HL-60/S4 treated with retinoic acid at 250 ng/mL for 4 days and 3 days (cell line): ENCODE data around the gene COLEC11.

Source experiments
- in situ Hi-C: fragments of 300-500 bp; cut with MboI; formaldehyde crosslinking; loops from 2 replicates; pipeline ENCODE4 v1.7.0; 2022; ENCODE audit warnings: low sequenced_read_pairs

The COLEC11 gene

DNA sequence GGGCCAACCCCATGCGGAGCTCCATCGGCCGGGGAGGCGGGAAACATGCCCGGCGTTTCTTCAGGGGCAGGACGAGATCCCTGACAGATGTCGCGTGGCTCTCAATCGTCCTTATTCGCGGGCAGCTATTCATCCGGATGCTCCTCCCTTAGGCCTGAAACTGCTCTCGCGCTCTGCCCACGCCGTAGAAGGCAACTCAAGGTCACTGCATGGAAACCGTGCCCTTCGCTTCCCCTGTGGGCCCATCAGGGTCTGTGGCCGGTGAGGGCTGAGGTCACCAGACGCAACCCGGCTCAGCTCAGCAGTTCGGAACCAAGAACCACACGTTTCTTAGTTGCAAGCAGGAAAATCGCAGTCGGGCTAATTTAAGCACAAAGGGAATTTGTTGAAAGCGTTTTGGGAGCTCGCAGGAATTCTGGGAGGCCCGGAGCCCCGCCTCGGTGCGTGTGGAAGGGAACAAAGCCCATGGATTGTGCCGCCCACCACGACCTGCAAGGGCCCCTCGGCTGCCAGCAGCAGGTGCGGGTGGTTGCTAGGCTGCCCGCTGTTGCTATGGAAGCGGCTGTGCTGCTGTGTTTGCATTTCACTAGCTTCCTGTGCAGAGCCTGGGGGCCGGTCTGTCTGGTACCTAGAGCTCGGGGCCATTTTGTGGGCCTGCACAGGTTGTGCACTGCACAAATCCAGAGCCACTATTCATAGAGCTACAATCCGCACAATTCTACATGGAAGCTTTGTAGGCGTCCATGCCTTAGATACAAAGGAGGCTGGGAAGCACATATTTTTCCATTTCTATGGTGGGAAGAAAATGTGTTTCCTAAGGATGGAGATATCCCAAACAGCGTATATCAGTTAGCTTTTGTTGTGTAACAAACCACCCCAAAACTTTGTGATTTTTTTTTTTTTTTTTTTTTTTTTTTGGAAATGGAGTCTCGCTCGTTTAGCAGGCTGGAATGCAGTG is 57.1 kb downstream of the COLEC11 start:
- in situ Hi-C loops = loop anchor here (25.0 kb wide), 1 partner anchor 1540 kb away; no protein-coding TSS in a partner anchor

DNA sequence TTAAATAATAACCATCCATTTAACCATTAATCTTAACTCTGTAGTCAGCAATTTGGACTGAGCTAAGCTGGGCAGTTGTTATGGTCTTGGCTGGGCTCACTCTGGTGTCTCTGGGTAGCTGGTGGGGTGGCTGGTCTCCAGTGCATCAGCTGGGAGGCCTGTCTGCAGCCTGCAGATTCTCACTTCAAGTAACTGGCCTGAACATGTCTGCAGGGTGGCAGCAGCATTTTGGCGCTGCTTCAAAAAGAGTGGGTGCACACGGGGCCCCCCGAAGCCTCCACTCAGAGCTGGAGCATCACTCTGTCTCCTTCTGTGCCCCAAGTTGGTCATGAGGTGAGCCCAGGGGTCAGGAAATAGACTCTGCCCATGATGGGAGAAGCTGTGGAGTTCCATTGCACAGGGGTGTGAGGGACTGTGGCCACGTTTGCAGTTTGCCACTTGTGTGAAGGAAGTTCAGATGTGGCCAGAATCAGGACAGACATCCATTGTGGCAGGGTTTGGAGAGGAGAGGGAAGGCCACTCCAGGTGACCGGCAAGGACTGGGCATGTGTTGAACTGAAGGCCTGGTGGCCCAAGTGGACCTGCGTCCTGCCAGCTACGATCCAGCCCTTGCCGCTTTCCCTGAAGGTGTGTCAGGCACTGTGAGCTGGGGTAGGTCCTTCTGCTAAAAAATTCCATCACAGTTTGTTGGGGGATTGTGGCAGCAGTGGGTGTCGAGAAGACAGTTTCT is 58.1 kb downstream of the COLEC11 start:
- in situ Hi-C loops = loop anchor here (25.0 kb wide), 1 partner anchor 1541 kb away; no protein-coding TSS in a partner anchor

GRCh38 chr2:3654011-3654410 is 59.1 kb downstream of the COLEC11 start:
- in situ Hi-C loops = loop anchor here (25.0 kb wide), 1 partner anchor 1542 kb away; no protein-coding TSS in a partner anchor

DNA sequence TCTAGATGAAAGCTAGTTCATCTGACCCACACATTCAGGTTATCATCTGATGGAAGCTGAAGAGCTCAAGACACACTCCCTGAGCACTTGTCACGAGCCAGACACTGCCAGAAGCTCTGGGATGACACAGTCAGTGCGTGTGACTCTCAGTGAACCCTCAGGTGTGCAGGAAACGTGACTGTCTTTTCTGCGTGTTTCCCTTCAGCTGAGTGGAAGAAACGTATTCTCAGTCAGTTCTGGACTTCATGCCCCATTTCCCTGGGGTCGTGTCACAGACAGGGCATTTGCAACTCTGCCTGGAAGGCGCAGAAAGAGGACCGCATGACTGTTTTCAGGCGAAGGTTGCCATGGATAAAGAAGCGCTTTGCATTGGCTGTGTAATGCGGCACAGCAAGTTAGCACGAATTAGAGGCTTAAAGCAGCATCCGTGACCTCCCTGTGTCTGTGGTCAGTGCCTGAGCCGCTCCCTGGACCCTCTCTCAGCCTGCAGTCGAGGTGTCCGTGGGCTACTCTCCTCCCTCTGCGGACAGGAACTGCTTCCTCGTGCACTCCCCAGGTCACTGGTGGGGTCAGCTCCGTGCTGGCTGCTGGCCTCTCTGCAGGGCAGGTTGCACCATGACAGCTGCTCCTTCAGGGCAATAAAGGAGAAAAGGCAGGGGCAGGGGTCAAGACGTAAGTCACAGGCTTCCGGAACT is 59.8 kb downstream of the COLEC11 start:
- in situ Hi-C loops = loop anchor here (25.0 kb wide), 1 partner anchor 1542 kb away; no protein-coding TSS in a partner anchor

GRCh38 chr2:3655871-3656761 is 61.2 kb downstream of the COLEC11 start:
- in situ Hi-C loops = loop anchor here (25.0 kb wide), 1 partner anchor 1544 kb away; no protein-coding TSS in a partner anchor

- in situ Hi-C loops = loop anchor here (25.0 kb wide), 1 partner anchor 1545 kb away; no protein-coding TSS in a partner anchor
Observed at GRCh38 chr2:3656762-3657721, 62.1 kb downstream of the COLEC11 start.

- in situ Hi-C loops = loop anchor here (25.0 kb wide), 1 partner anchor 1546 kb away; no protein-coding TSS in a partner anchor
Observed at GRCh38 chr2:3657881-3658280, 63.0 kb downstream of the COLEC11 start, which contains the start of gene ALLC. TSS of gene ALLC (plus strand) at chr2:3658200. CDS start at chr2:3671158, 12,958 bp downstream.

GRCh38 chr2:3659447-3660432 is 64.8 kb downstream of the COLEC11 start:
- in situ Hi-C loops = loop anchor here (25.0 kb wide), 1 partner anchor 1547 kb away; no protein-coding TSS in a partner anchor

- in situ Hi-C loops = loop anchor here (25.0 kb wide), 1 partner anchor 1548 kb away; no protein-coding TSS in a partner anchor
Observed at GRCh38 chr2:3660640-3661039, 65.7 kb downstream of the COLEC11 start.

- in situ Hi-C loops = loop anchor here (25.0 kb wide), 1 partner anchor 1549 kb away; no protein-coding TSS in a partner anchor
Observed at GRCh38 chr2:3661149-3661660, 66.3 kb downstream of the COLEC11 start.

- in situ Hi-C loops = loop anchor here (25.0 kb wide), 1 partner anchor 1550 kb away; no protein-coding TSS in a partner anchor
Observed at GRCh38 chr2:3662239-3662638, 67.3 kb downstream of the COLEC11 start.

GRCh38 chr2:3664118-3664517 is 69.2 kb downstream of the COLEC11 start:
- in situ Hi-C loops = loop anchor here (25.0 kb wide), 1 partner anchor 1552 kb away; no protein-coding TSS in a partner anchor

- in situ Hi-C loops = loop anchor here (25.0 kb wide), 1 partner anchor 1553 kb away; no protein-coding TSS in a partner anchor
Observed at GRCh38 chr2:3664925-3665324, 70.0 kb downstream of the COLEC11 start.

DNA sequence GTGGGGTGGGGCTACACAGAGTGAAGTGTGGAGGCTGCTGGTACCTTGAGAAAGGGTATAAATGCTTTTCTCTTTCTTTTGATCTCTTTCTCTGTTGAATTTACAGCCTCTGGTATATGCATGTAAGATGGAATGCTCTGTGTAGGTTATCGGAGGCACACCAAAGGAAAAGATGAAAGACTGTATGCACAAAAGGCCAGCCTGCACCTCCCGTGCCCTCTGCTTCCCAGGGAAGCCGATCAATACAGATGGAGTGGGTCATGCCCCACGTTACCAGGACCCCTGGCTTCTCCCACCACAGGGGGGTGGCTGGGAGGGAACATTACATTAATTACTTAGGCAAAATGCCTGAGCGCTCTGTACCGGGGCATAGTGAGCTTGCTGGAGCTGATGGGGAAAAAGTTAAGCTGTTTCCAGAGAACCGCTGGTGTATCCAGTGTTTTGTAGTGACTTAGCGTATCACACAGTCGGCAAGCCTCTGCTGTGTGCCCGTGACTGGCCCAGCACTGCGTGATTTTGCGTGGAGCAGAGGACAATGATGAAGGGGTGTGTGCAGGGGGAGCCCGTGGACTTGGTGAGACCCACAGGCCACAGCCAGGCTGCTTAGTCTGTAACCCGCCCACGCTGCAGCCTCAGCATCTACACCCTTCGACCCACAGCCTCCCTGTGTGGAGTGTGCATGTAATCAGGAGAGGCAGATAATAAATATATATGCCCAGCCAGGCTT is 71.1 kb downstream of the COLEC11 start:
- in situ Hi-C loops = loop anchor here (25.0 kb wide), 1 partner anchor 1554 kb away; no protein-coding TSS in a partner anchor

DNA sequence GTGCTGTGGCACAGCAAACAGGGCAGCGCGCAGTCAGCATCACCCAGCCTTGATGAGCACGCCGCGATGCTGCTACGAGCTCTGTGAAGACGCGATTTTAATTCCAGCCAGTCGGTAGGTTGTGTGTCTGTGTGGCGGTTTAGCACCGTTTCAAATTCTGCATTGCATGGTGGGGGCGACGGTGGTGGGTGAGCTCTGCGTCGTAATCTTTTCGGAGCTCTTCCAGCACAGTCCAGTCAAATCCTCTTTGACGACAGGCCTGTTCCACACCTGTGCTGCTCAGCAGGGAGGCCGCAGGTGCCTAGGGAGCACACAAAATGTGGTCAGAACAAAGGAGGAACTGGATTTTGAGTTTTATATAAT is 71.7 kb downstream of the COLEC11 start:
- in situ Hi-C loops = loop anchor here (25.0 kb wide), 1 partner anchor 1554 kb away; no protein-coding TSS in a partner anchor

- in situ Hi-C loops = loop anchor here (25.0 kb wide), 1 partner anchor 1555 kb away; no protein-coding TSS in a partner anchor
Observed at GRCh38 chr2:3667151-3667631, 72.3 kb downstream of the COLEC11 start.
